Subcutaneous abdominal adipose tissue (tissue), 5 donors: ENCODE data around the gene ST6GALNAC3.
"Not testable (repeated sequence)": the region's sequence is repeated elsewhere in the genome, so short reads cannot be mapped to it uniquely, and the experiment has no call there.

Experiments
- H3K27ac ChIP-seq: one replicate; pipeline ENCODE4 v1.7.0; 2013; ENCODE audit warnings: low read depth, mild to moderate bottlenecking, inconsistent platforms, low read length, moderate library complexity
- H3K27me3 ChIP-seq, 5 donors: one replicate each; pipeline ENCODE4 v1.7.0; 2013; ENCODE audit warnings: low read length in 5 of 5, inconsistent platforms in 1 of 5; ENCODE audit not compliant: control insufficient read depth in 5 of 5, insufficient read depth in 4 of 5
- H3K36me3 ChIP-seq, 5 donors: one replicate each; pipeline ENCODE4 v1.7.0; 2013; ENCODE audit warnings: low read length in 5 of 5; ENCODE audit not compliant: control insufficient read depth in 5 of 5, insufficient read depth in 5 of 5
- H3K4me1 ChIP-seq, 5 donors: one replicate each; pipeline ENCODE4 v1.7.0; 2013; ENCODE audit warnings: low read length in 5 of 5, mild to moderate bottlenecking in 3 of 5, moderate library complexity in 1 of 5; ENCODE audit not compliant: control insufficient read depth in 5 of 5, insufficient read depth in 5 of 5
- H3K4me3 ChIP-seq, 5 donors: one replicate each; pipeline ENCODE4 v1.7.0; 2013; ENCODE audit warnings: low read length in 5 of 5, low read depth in 1 of 5
- H3K9ac ChIP-seq, 5 donors: one replicate each; pipeline ENCODE4 v1.7.0; 2013; ENCODE audit warnings: low read length in 5 of 5, mild to moderate bottlenecking in 4 of 5, moderate library complexity in 3 of 5
- H3K9me3 ChIP-seq, 5 donors: one replicate each; pipeline ENCODE4 v1.7.0; 2013; ENCODE audit warnings: low read length in 5 of 5; ENCODE audit not compliant: control insufficient read depth in 5 of 5
- donor health status: healthy.
- donor health status: healthy.
- donor health status: healthy.
- donor health status: healthy.
- donor health status: healthy.

The ST6GALNAC3 gene

GRCh38 chr1:76627901-76628300, 553.4 kb downstream of the ST6GALNAC3 start:
- Histone ChIP-seq H3K27ac (no peak overlapping the region), H3K9ac (no peak overlapping the region), H3K27me3 (no peaks in the 10 kb centered on the region), H3K4me1 (no peaks in the 10 kb centered on the region), H3K9me3 (peaks cover 0 to 4% (median 0%) of the 10 kb centered on the region in 5 donors), H3K36me3 (no peaks in the 10 kb centered on the region), H3K4me3 (no peak overlapping the region)

- Histone ChIP-seq H3K4me3 (no peak overlapping the region), H3K9me3 (peaks cover 0 to 4% (median 0%) of the 10 kb centered on the region in 5 donors), H3K36me3 (no peaks in the 10 kb centered on the region), H3K9ac (no peak overlapping the region), H3K4me1 (no peaks in the 10 kb centered on the region), H3K27me3 (no peaks in the 10 kb centered on the region), H3K27ac (no peak overlapping the region)
Observed at GRCh38 chr1:76632136-76632535, 557.6 kb downstream of the ST6GALNAC3 start.

GRCh38 chr1:76635784-76636183, 561.2 kb downstream of the ST6GALNAC3 start:
- H3K9ac ChIP-seq: no peak overlapping the region
- no peaks in the 10 kb centered on the region for H3K4me1 ChIP-seq
- H3K9me3 ChIP-seq: no peaks in the 10 kb centered on the region
- no peaks in the 10 kb centered on the region for H3K27me3 ChIP-seq
- H3K4me3 ChIP-seq: no peak overlapping the region
- no peaks in the 10 kb centered on the region for H3K36me3 ChIP-seq
- no peak overlapping the region for H3K27ac ChIP-seq

GRCh38 chr1:76639181-76639580, 564.6 kb downstream of the ST6GALNAC3 start:
- Histone ChIP-seq H3K27ac (no peak overlapping the region), H3K9ac (no peak overlapping the region), H3K4me1 (no peaks in the 10 kb centered on the region), H3K36me3 (no peaks in the 10 kb centered on the region), H3K27me3 (no peaks in the 10 kb centered on the region), H3K9me3 (no peaks in the 10 kb centered on the region), H3K4me3 (no peak overlapping the region)

- Histone ChIP-seq H3K9me3 (no peaks in the 10 kb centered on the region), H3K27me3 (no peaks in the 10 kb centered on the region), H3K27ac (no peak overlapping the region)
Observed at GRCh38 chr1:76640092-76640491, 565.5 kb downstream of the ST6GALNAC3 start.

GRCh38 chr1:76640723-76641122, 566.2 kb downstream of the ST6GALNAC3 start:
- H3K9ac ChIP-seq: no peak overlapping the region
- H3K9me3 ChIP-seq: no peaks in the 10 kb centered on the region
- no peaks in the 10 kb centered on the region for H3K4me1 ChIP-seq
- no peak overlapping the region for H3K27ac ChIP-seq
- H3K36me3 ChIP-seq: no peaks in the 10 kb centered on the region
- H3K27me3 ChIP-seq: no peaks in the 10 kb centered on the region
- no peak overlapping the region for H3K4me3 ChIP-seq

More at GRCh38 chr1:76640092-76640491, 565.5 kb downstream of the ST6GALNAC3 start:
- H3K4me1 ChIP-seq: no peaks in the 10 kb centered on the region
- H3K9ac ChIP-seq: no peak overlapping the region
- H3K4me3 ChIP-seq: no peak overlapping the region
- H3K36me3 ChIP-seq: no peaks in the 10 kb centered on the region

GRCh38 chr1:76644139-76644538, 569.6 kb downstream of the ST6GALNAC3 start:
- H3K4me3 ChIP-seq: no peak overlapping the region
- H3K36me3 ChIP-seq: no peaks in the 10 kb centered on the region
- H3K9ac ChIP-seq: no peak overlapping the region
- no peaks in the 10 kb centered on the region for H3K27me3 ChIP-seq
- H3K9me3 ChIP-seq: no peaks in the 10 kb centered on the region
- no peak overlapping the region for H3K27ac ChIP-seq
- no peaks in the 10 kb centered on the region for H3K4me1 ChIP-seq

GRCh38 chr1:76652860-76653259, 578.3 kb downstream of the ST6GALNAC3 start:
- not testable (repeated sequence) for H3K9ac ChIP-seq, H3K4me3 ChIP-seq, H3K27ac ChIP-seq, H3K36me3 ChIP-seq, H3K4me1 ChIP-seq, H3K27me3 ChIP-seq
- H3K9me3 ChIP-seq: peaks cover 4 to 24% (median 10%) of the 10 kb centered on the region in 5 donors

- H3K4me1 ChIP-seq: no peaks in the 10 kb centered on the region
- no peak overlapping the region for H3K4me3 ChIP-seq
- no peak overlapping the region for H3K9ac ChIP-seq
- H3K36me3 ChIP-seq: no peaks in the 10 kb centered on the region
- H3K9me3 ChIP-seq: peaks cover 0 to 6% (median 4%) of the 10 kb centered on the region in 5 donors
- H3K27me3 ChIP-seq: no peaks in the 10 kb centered on the region
- H3K27ac ChIP-seq: no peak overlapping the region
Observed at GRCh38 chr1:76657623-76658022, 583.1 kb downstream of the ST6GALNAC3 start.

- Histone ChIP-seq H3K9me3 (peaks cover 0 to 8% (median 4%) of the 10 kb centered on the region in 5 donors), H3K27me3 (no peaks in the 10 kb centered on the region), H3K36me3 (no peaks in the 10 kb centered on the region), H3K9ac (no peak overlapping the region), H3K27ac (no peak overlapping the region), H3K4me1 (no peaks in the 10 kb centered on the region), H3K4me3 (no peak overlapping the region)
Observed at GRCh38 chr1:76659171-76659940, 584.8 kb downstream of the ST6GALNAC3 start.
